ENCODE measurements around the gene DTNBP1. TPM values are rescaled to one million over a fixed set of nuclear protein-coding genes. Genes with fewer than 3 reads are reported as not detected.

The DTNBP1 gene
- total RNA-seq, 6 experiments from 2014 or later, result 3.4 to 8.6 (median 5.7) TPM

DNA sequence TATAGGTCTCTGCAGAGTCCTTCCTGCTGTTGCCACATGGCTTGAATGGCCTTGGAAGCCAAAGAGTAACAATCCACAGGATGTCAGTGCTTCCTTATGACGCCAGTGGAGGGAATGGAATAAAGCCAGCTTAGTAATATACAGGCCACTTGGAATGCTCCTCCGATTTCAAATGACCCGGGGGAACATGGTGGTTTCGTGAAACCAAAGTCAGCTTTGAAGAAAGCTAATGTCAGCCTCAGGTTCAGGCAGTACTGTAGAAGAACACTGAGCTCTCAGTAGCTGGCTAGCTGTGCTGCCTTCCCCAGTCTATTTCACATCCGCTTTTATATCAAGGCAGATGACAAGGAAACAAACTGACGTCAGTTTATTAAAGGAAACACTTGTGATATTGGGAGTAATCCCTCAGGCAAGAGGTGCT lies 189.1 kb downstream of the DTNBP1 start:
- peak overlapping the region in 1 of 3 donors; percentile 24 for H3K27ac ChIP-seq
- no peaks in the 10 kb centered on the region for H3K4me1 ChIP-seq
- no peak for DNase-seq
- WGBS (ENCODE audit: insufficient coverage, low coverage, low lambda C conversion rate, missing lambda C conversion rate), result 51% methylated on average over 6 of the region's 6 CpGs
- TF ChIP-seq, protein P1, sequence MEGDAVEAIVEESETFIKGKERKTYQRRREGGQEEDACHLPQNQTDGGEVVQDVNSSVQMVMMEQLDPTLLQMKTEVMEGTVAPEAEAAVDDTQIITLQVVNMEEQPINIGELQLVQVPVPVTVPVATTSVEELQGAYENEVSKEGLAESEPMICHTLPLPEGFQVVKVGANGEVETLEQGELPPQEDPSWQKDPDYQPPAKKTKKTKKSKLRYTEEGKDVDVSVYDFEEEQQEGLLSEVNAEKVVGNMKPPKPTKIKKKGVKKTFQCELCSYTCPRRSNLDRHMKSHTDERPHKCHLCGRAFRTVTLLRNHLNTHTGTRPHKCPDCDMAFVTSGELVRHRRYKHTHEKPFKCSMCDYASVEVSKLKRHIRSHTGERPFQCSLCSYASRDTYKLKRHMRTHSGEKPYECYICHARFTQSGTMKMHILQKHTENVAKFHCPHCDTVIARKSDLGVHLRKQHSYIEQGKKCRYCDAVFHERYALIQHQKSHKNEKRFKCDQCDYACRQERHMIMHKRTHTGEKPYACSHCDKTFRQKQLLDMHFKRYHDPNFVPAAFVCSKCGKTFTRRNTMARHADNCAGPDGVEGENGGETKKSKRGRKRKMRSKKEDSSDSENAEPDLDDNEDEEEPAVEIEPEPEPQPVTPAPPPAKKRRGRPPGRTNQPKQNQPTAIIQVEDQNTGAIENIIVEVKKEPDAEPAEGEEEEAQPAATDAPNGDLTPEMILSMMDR (IDR thresholded peaks at IDR 0.05), result no peak
- no peak for TF ChIP-seq POLR2A (IDR thresholded peaks at IDR 0.05)
- intact Hi-C loops (cut with DNase I), result no loop called here
- no peaks in the 10 kb centered on the region for H3K27me3 ChIP-seq
- H3K9me3 ChIP-seq, result no peaks in the 10 kb centered on the region
- peaks cover 0 to 2% (median 0%) of the 10 kb centered on the region in 4 donors for H3K36me3 ChIP-seq
- peak; percentile 50 to 84 (median 72) for ATAC-seq
- no peak overlapping the region for H3K4me3 ChIP-seq

DNA sequence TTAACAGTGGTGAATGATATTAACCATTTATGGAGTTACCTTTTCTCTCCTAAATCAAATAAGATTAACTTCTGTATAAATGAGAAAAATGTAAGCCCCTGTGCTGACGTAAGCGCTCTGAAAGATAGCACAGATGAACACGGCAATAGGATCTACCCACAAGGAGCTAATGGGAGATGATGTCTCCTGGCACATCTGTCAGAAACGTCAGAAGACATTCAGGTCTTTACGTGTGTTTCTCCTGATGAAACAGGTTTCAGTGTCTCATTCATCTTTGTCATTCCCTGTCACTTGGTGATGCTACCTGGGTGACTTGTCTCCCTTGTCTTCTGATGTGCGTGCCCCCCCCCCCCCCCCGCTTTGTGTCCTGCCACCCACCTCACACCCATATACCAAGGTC lies 189.7 kb downstream of the DTNBP1 start:
- no peak overlapping the region for H3K4me3 ChIP-seq
- peak overlapping the region in 1 of 3 donors; percentile 24 for H3K27ac ChIP-seq
- DNase-seq, result no peak
- H3K4me1 ChIP-seq, result no peaks in the 10 kb centered on the region
- no peak for TF ChIP-seq POLR2A (IDR thresholded peaks at IDR 0.05)
- TF ChIP-seq, protein P1 (IDR thresholded peaks at IDR 0.05), result no peak
- no peaks in the 10 kb centered on the region for H3K27me3 ChIP-seq
- intact Hi-C loops (cut with DNase I), result no loop called here
- H3K36me3 ChIP-seq, result peaks cover 0 to 6% (median 0%) of the 10 kb centered on the region in 4 donors
- WGBS (ENCODE audit: insufficient coverage, low coverage, low lambda C conversion rate, missing lambda C conversion rate), result 96% methylated on average over 3 of the region's 7 CpGs
- no peaks in the 10 kb centered on the region for H3K9me3 ChIP-seq
- ATAC-seq, result no peak

Small RNA genes lying within 50 kb of the gene (small RNA-seq; reads per million reads assigned to genes)
- 0 reads per million in 2 experiments for gene RF00001
